Caco-2 (cell line): ENCODE results near the gene KRTAP3-2. TPM values are rescaled to one million over a fixed set of nuclear protein-coding genes. Genes with fewer than 3 reads are reported as not detected.

Experiments
- BruUV-seq: library from RNA; stranded (reverse); fragments of 400-500 nt; replicated peaks from 2 replicates; lab custom pipeline; 2021; lab: Mats Ljungman, UMichigan
- CTCF ChIA-PET: fragments of 300-600 bp; sonication (Branson Sonifier 250); formaldehyde crosslinking; loops from one replicate; lab custom pipeline; 2022; ENCODE audit warnings: antibody characterized with exemption; lab: Charles Lee
- POLR2A ChIA-PET: fragments of 300-600 bp; sonication (Branson Sonifier 250); formaldehyde crosslinking; loops from one replicate; lab custom pipeline; 2022; ENCODE audit warnings: antibody characterized with exemption; lab: Charles Lee
- DNase-seq, 2 experiments: peaks; one replicate each; pipeline versions ENCODE4 v3.0.0 to v3.0.0-alpha.2; 2020 to 2022
- H3K27me3 ChIP-seq: replicated peaks from 2 replicates; pipeline ENCODE4 v1.6.0; 2011; ENCODE audit warnings: low read length; ENCODE audit not compliant: control insufficient read depth, insufficient read depth
- H3K36me3 ChIP-seq: 2 replicates; pipeline ENCODE4 v1.5.1; 2011; ENCODE audit warnings: low read length; ENCODE audit not compliant: control insufficient read depth, insufficient read depth
- H3K4me1 ChIP-seq: fragments of 250-450 bp; sonication (Bioruptor Pico); 2 replicates; pipeline ENCODE4 v1.5.1; 2020; ENCODE audit warnings: mild to moderate bottlenecking
- H3K4me3 ChIP-seq: 2 replicates; pipeline ENCODE4 v1.5.1; 2011; ENCODE audit warnings: low read depth, mild to moderate bottlenecking, control low read depth, low read length
- H3K9me3 ChIP-seq: fragments of 250-450 bp; sonication (Bioruptor Pico); 2 replicates; pipeline ENCODE4 v1.5.1; 2020; ENCODE audit warnings: mild to moderate bottlenecking, moderate library complexity
- H3K27ac Mint-ChIP-seq: one replicate; pipeline ENCODE4 v1.8.0; 2022; ENCODE audit warnings: mixed read lengths; ENCODE audit not compliant: unreplicated experiment
- H3K27me3 Mint-ChIP-seq: one replicate; pipeline ENCODE4 v1.8.0; 2022; ENCODE audit warnings: mixed read lengths; ENCODE audit not compliant: insufficient read depth, unreplicated experiment
- H3K36me3 Mint-ChIP-seq: one replicate; pipeline ENCODE4 v1.8.0; 2022; ENCODE audit warnings: mild to moderate bottlenecking, mixed read lengths; ENCODE audit not compliant: insufficient read depth, unreplicated experiment
- H3K4me1 Mint-ChIP-seq: one replicate; pipeline ENCODE4 v1.8.0; 2022; ENCODE audit warnings: low read depth, mixed read lengths; ENCODE audit not compliant: unreplicated experiment
- H3K4me3 Mint-ChIP-seq: one replicate; pipeline ENCODE4 v1.8.0; 2022; ENCODE audit warnings: mild to moderate bottlenecking, moderate library complexity, mixed read lengths; ENCODE audit not compliant: unreplicated experiment
- H3K9me3 Mint-ChIP-seq: one replicate; pipeline ENCODE4 v1.8.0; 2022; ENCODE audit warnings: mixed read lengths; ENCODE audit not compliant: unreplicated experiment
- CTCF ChIP-seq, 2 experiments: fragments of 200-600 bp in 1 of 2; IDR thresholded peaks; 1 replicate in 1 of 2; 2 replicates in 1 of 2; pipeline versions ENCODE4 v1.5.1 to v1.8.0; 2011 to 2022; ENCODE audit warnings: antibody characterized with exemption in 1 of 2, control low read depth in 1 of 2, inconsistent platforms in 1 of 2, low read depth in 1 of 2, low read length in 1 of 2, mild to moderate bottlenecking in 1 of 2, moderate library complexity in 1 of 2; ENCODE audit not compliant: insufficient read depth in 1 of 2, severe bottlenecking in 1 of 2, unreplicated experiment in 1 of 2
- intact Hi-C: fragments of 100-400 bp; cut with micrococcal nuclease; formaldehyde crosslinking; loops from one replicate; pipeline ENCODE4 v1.10.0; 2022; ENCODE audit not compliant: unreplicated experiment
- total RNA-seq: library from RNA; stranded (reverse); gene quantifications from 2 replicates; pipeline ENCODE4 v1.2.3, GENCODE V29; 2022

Gene KRTAP3-2
- total RNA-seq, 1 experiment from 2014 or later: not detected

GRCh38 chr17:41020336-41020735 is 20.6 kb upstream of the KRTAP3-2 start:
- Histone ChIP-seq H3K36me3 (no peaks in the 10 kb centered on the region), H3K4me1 (peaks cover 36% of the 10 kb centered on the region), H3K9me3 (no peaks in the 10 kb centered on the region), H3K4me3 (no peak overlapping the region), H3K27me3 (no peaks in the 10 kb centered on the region)
- no peaks in the 10 kb centered on the region for H3K27me3 Mint-ChIP-seq
- intact Hi-C loops: no loop called here
- DNase-seq: peak; percentile 31 to 61
- CTCF ChIA-PET: no interaction called here
- no peak overlapping the region for H3K27ac Mint-ChIP-seq
- no peak for TF ChIP-seq CTCF (IDR thresholded peaks at IDR 0.05; ENCODE audit: insufficient read depth in 1 of 2, low read depth in 1 of 2, low read length in 1 of 2, severe bottlenecking in 1 of 2, unreplicated experiment in 1 of 2)
- H3K36me3 Mint-ChIP-seq: no peaks in the 10 kb centered on the region
- peaks cover 17% of the 10 kb centered on the region for H3K9me3 Mint-ChIP-seq
- H3K4me3 Mint-ChIP-seq: no peak overlapping the region
- POLR2A ChIA-PET: no interaction called here
- no TSS peak for BruUV-seq
- H3K4me1 Mint-ChIP-seq: peaks cover 14% of the 10 kb centered on the region

- POLR2A ChIA-PET: interaction anchor here (0.9 kb wide), 1 partner anchor 160 kb away, joined by 6 read pairs; no protein-coding TSS in a partner anchor
These were observed 19.7 kb upstream of the KRTAP3-2 start for GRCh38 chr17:41019415-41019814.

GRCh38 chr17:41018541-41018940 is 18.8 kb upstream of the KRTAP3-2 start:
- POLR2A ChIA-PET: no interaction called here
- no peak for DNase-seq
- no peak overlapping the region for H3K4me3 Mint-ChIP-seq
- no peaks in the 10 kb centered on the region for H3K36me3 Mint-ChIP-seq
- Histone ChIP-seq H3K9me3 (no peaks in the 10 kb centered on the region), H3K4me1 (peaks cover 36% of the 10 kb centered on the region), H3K27me3 (no peaks in the 10 kb centered on the region), H3K36me3 (no peaks in the 10 kb centered on the region), H3K4me3 (no peak overlapping the region)
- TF ChIP-seq CTCF (IDR thresholded peaks at IDR 0.05; ENCODE audit: insufficient read depth in 1 of 2, low read depth in 1 of 2, low read length in 1 of 2, severe bottlenecking in 1 of 2, unreplicated experiment in 1 of 2): no peak
- no peak overlapping the region for H3K27ac Mint-ChIP-seq
- intact Hi-C loops: no loop called here
- H3K9me3 Mint-ChIP-seq: peaks cover 23% of the 10 kb centered on the region
- CTCF ChIA-PET: no interaction called here
- peaks cover 14% of the 10 kb centered on the region for H3K4me1 Mint-ChIP-seq
- no TSS peak for BruUV-seq
- no peaks in the 10 kb centered on the region for H3K27me3 Mint-ChIP-seq

More at GRCh38 chr17:41019415-41019814, 19.7 kb upstream of the KRTAP3-2 start:
- H3K36me3 ChIP-seq: no peaks in the 10 kb centered on the region
- intact Hi-C loops: no loop called here
- H3K4me1 ChIP-seq: peaks cover 36% of the 10 kb centered on the region
- H3K9me3 Mint-ChIP-seq: peaks cover 23% of the 10 kb centered on the region
- H3K9me3 ChIP-seq: no peaks in the 10 kb centered on the region
- no peak overlapping the region for H3K4me3 ChIP-seq
- CTCF ChIA-PET: interaction anchor here (0.6 kb wide), 1 partner anchor 20 kb away, joined by 3 read pairs; no protein-coding TSS in a partner anchor
- BruUV-seq: no TSS peak
- no peaks in the 10 kb centered on the region for H3K36me3 Mint-ChIP-seq
- no peaks in the 10 kb centered on the region for H3K27me3 ChIP-seq
- no peak overlapping the region for H3K27ac Mint-ChIP-seq
- no peaks in the 10 kb centered on the region for H3K27me3 Mint-ChIP-seq
- H3K4me1 Mint-ChIP-seq: peaks cover 14% of the 10 kb centered on the region
- no peak for DNase-seq
- no peak overlapping the region for H3K4me3 Mint-ChIP-seq
- TF ChIP-seq CTCF (IDR thresholded peaks at IDR 0.05; ENCODE audit: insufficient read depth in 1 of 2, low read depth in 1 of 2, low read length in 1 of 2, severe bottlenecking in 1 of 2, unreplicated experiment in 1 of 2): no peak
